Activated T-cell treated with anti-CD3 and anti-CD28 coated beads, Interleukin-2, amount 50 U/mL, for 72 hours (primary cell): Measurements from ENCODE around the gene PRR20C. TPM values are rescaled to one million over a fixed set of nuclear protein-coding genes. Genes with fewer than 3 reads are reported as not detected.
"Not testable (repeated sequence)": the region's sequence is repeated elsewhere in the genome, so short reads cannot be mapped to it uniquely, and the experiment has no call there.

Experiments
- ATAC-seq, 2 donors: fragments of 150-1000 bp; cut with Tn5 transposase; replicated peaks in 1 of 2; 2 replicates each; pipeline ENCODE4 v1.10.0; 2021; ENCODE audit warnings: moderate library complexity in 2 of 2, mild to moderate bottlenecking in 1 of 2
- DNase-seq, 2 donors: peaks; one replicate each; pipeline ENCODE4 v3.0.0; 2021 to 2022; ENCODE audit warnings: mixed read lengths in 1 of 2
- H3K27ac Mint-ChIP-seq: one replicate; pipeline ENCODE4 v1.8.0; 2022; ENCODE audit warnings: mild to moderate bottlenecking, moderate library complexity, mixed read lengths
- H3K27me3 Mint-ChIP-seq: one replicate; pipeline ENCODE4 v1.8.0; 2022; ENCODE audit warnings: low read depth, mixed read lengths
- H3K36me3 Mint-ChIP-seq, 2 donors: one replicate each; pipeline ENCODE4 v1.8.0; 2022; ENCODE audit warnings: mixed read lengths in 2 of 2, mild to moderate bottlenecking in 1 of 2; ENCODE audit not compliant: insufficient read depth in 2 of 2
- H3K4me1 Mint-ChIP-seq: one replicate; pipeline ENCODE4 v1.8.0; 2022; ENCODE audit warnings: low read depth, mixed read lengths
- H3K4me3 Mint-ChIP-seq, 2 donors: one replicate each; pipeline ENCODE4 v1.8.0; 2022; ENCODE audit warnings: mild to moderate bottlenecking in 2 of 2, mixed read lengths in 2 of 2, moderate library complexity in 2 of 2
- H3K9me3 Mint-ChIP-seq, 2 donors: one replicate each; pipeline ENCODE4 v1.8.0; 2022; ENCODE audit warnings: mixed read lengths in 2 of 2
- total RNA-seq, 2 donors: library from RNA; stranded (reverse); gene quantifications; one replicate each; pipeline ENCODE4 v1.2.3, GENCODE V29; 2022

Gene PRR20C
- total RNA-seq, result not detected

DNA sequence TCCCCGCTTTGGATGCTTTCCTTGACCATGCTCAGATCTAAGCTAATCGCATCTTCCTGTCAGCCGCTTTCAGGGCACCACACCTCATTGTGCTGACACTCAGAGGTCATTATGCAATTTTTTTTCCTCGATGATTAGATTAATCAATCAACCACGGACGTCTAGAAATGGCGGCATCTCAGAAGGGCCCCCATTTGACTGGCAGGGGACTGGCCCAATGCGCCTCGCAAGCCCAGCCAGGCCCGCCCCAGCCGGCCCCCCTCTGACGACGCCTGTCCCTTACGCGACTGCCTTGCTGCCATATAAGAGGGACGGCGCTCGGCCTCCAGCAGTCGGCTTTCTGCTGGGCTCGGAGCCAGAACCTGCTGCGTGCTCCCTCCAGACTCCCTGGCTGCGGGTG, at the start of gene PRR20C:
Gene PRR20C, plus strand, starts transcription at position 301 of the 400 bp plus-strand sequence. CDS start 387 bp downstream, outside the sequence.
- not testable (repeated sequence) for H3K27ac Mint-ChIP-seq, DNase-seq, H3K9me3 Mint-ChIP-seq, H3K4me1 Mint-ChIP-seq, H3K27me3 Mint-ChIP-seq, H3K36me3 Mint-ChIP-seq, ATAC-seq, H3K4me3 Mint-ChIP-seq

DNA sequence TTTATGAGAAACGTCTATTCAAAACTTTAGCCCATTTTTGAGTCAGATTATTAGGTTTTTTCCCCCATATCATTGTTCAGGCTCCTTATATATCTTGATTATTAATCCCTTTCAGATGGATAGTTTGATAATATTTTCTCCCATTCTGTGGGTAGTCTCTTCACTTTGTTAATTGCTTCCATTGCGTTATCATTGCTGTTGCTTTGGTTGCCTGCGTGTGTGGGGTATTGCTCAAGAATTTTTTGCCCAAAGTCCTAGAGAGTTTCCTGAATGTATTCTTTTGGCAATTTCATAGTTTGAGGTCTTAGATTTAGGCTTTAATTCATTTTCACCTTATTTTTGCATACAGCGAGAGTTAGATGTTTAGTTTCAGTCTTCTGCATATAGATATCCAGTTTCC, 38.9 kb upstream of the PRR20C start:
- no peak overlapping the region for H3K27ac Mint-ChIP-seq
- H3K27me3 Mint-ChIP-seq, result no peaks in the 10 kb centered on the region
- H3K9me3 Mint-ChIP-seq, result peaks cover 8 to 15% of the 10 kb centered on the region in 2 donors
- no peak overlapping the region for H3K4me3 Mint-ChIP-seq
- H3K36me3 Mint-ChIP-seq, result peaks cover 0 to 3% of the 10 kb centered on the region in 2 donors
- H3K4me1 Mint-ChIP-seq, result no peaks in the 10 kb centered on the region
- DNase-seq (no peak), ATAC-seq (no peak)

DNA sequence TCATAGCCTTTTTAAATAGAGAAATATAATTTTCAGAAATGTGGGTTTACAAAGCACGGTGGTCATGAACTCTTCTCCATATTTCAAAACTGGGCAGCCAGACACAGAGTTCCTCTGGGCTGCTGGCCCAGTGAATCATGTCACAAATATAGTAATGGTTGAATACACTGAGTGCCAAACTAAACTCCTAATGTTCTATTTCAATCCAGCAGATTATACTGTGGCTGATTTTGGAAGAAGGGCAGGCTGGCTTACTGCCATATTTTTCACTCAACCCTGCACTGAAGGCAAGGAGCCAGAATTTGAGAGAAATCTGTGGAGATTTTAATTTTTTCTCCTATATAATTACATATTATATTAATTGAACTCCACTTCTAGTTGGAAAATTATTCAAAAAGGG, 30.2 kb upstream of the PRR20C start:
- no peak overlapping the region for H3K4me3 Mint-ChIP-seq
- H3K27me3 Mint-ChIP-seq, result no peaks in the 10 kb centered on the region
- DNase-seq, result no peak
- H3K4me1 Mint-ChIP-seq, result no peaks in the 10 kb centered on the region
- H3K9me3 Mint-ChIP-seq, result peaks cover 2 to 5% of the 10 kb centered on the region in 2 donors
- no peak for ATAC-seq
- H3K36me3 Mint-ChIP-seq, result no peaks in the 10 kb centered on the region
- H3K27ac Mint-ChIP-seq, result no peak overlapping the region

DNA sequence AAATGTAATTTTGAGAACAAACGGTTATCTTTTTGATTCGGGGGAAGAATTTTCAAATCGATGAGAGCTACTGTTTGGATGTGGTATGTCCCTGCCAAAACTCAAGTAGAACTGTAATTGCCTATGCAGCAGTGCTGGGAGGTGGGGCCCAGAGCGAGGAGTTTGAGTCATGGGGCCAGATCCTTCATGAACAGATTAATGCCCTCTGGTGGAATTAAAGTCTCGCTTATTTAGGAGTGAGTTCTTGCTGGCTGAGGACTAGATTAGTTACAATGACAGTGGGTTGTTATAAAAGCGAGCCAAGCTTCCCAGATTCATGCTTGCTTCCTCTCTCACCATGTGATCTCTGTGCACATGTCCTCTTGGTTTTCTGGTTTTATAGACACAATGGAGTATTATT, 25.0 kb upstream of the PRR20C start:
- H3K27ac Mint-ChIP-seq, result no peak overlapping the region
- no peak for DNase-seq
- ATAC-seq, result no peak
- no peaks in the 10 kb centered on the region for H3K27me3 Mint-ChIP-seq
- no peaks in the 10 kb centered on the region for H3K4me1 Mint-ChIP-seq
- H3K9me3 Mint-ChIP-seq, result peaks cover 0 to 1% of the 10 kb centered on the region in 2 donors
- no peaks in the 10 kb centered on the region for H3K36me3 Mint-ChIP-seq
- no peak overlapping the region for H3K4me3 Mint-ChIP-seq

DNA sequence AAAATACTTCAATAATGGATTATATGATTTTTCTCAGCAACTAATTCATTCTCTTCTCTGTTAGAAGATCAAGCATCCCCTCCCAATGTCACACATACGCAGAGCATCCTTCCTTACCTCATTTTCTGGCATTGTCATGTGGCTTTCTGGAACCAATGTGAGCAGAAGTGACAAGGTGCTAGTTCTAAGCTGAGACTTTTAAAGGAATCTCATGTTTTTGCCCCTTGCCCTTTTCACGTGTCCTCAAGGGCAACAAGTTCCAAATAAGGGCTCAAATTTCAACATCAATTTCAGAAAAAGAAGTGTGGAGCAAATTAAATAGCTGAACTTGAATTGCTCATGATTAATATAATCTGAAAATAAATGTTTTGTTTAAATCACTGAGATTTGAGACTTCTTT, 17.8 kb upstream of the PRR20C start:
- no peak overlapping the region for H3K4me3 Mint-ChIP-seq
- H3K27ac Mint-ChIP-seq, result no peak overlapping the region
- H3K9me3 Mint-ChIP-seq, result peaks cover 2 to 4% of the 10 kb centered on the region in 2 donors
- ATAC-seq, result no peak
- DNase-seq, result no peak
- no peaks in the 10 kb centered on the region for H3K36me3 Mint-ChIP-seq
- H3K4me1 Mint-ChIP-seq, result no peaks in the 10 kb centered on the region
- no peaks in the 10 kb centered on the region for H3K27me3 Mint-ChIP-seq

DNA sequence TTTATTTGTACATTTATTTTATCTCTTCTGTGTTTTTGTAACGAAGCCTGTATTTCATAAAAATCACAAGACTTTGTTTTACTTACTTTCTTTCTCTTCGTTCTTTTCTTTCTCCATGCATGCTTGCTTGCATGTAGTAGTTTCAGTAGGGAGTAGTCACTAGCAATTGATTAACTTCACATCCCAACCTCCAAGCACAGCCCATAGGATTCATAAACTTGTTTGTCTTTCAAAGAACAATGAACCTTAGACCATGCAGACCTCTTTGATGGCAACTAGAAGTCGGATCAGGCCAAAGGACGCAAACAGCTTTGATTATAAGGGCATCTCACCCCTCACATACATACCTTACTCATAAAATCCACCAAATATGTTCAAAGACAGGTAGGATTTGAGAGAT, 16.3 kb upstream of the PRR20C start:
- H3K27ac Mint-ChIP-seq, result no peak overlapping the region
- H3K27me3 Mint-ChIP-seq, result no peaks in the 10 kb centered on the region
- DNase-seq (no peak), ATAC-seq (no peak)
- H3K4me1 Mint-ChIP-seq, result no peaks in the 10 kb centered on the region
- H3K4me3 Mint-ChIP-seq, result no peak overlapping the region
- peaks cover 2 to 4% of the 10 kb centered on the region in 2 donors for H3K9me3 Mint-ChIP-seq
- no peaks in the 10 kb centered on the region for H3K36me3 Mint-ChIP-seq

DNA sequence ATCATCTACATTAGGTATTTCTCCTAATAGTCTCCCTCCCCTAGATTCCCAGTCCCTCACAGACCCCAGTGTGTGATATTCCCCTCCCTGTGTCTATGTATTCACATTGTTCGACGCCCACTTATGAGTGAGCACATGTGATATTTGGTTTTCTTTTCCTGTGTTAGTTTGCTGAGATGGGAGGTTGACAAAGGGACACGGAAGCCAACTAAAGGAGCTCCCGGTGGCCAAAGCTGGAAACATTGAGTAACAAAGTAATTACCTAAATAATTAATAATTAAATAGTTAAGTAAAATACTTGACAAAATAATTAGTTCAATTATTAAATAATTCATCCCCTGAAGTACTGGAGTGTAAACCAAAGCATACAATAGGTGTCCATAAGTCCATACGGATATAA, 14.9 kb upstream of the PRR20C start:
- no peak overlapping the region for H3K4me3 Mint-ChIP-seq
- H3K36me3 Mint-ChIP-seq, result no peaks in the 10 kb centered on the region
- no peak overlapping the region for H3K27ac Mint-ChIP-seq
- no peaks in the 10 kb centered on the region for H3K4me1 Mint-ChIP-seq
- DNase-seq (no peak), ATAC-seq (no peak)
- H3K27me3 Mint-ChIP-seq, result no peaks in the 10 kb centered on the region
- H3K9me3 Mint-ChIP-seq, result peaks cover 2 to 4% of the 10 kb centered on the region in 2 donors

DNA sequence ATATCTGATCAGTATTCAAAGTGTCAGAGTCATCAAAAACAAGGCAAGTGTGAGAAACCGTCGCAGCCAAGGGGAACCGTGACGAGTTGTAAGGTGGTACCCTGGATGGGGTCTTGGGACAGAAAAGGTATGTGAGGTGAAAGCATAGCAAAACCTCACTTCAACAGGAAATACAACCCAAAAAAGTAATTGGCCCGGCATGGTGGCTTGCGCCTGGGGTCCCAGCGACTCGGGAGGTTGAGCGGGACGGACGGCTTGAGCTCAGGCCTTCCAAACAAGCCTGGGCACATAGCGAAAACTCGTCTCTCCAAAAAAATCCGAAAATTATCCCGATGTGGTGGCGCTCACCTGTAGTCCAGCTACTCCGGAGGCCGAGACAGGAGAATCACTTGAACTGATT, 14.1 kb upstream of the PRR20C start:
- not testable (repeated sequence) for H3K9me3 Mint-ChIP-seq, H3K27ac Mint-ChIP-seq, H3K27me3 Mint-ChIP-seq, H3K36me3 Mint-ChIP-seq, H3K4me1 Mint-ChIP-seq, DNase-seq, H3K4me3 Mint-ChIP-seq, ATAC-seq

DNA sequence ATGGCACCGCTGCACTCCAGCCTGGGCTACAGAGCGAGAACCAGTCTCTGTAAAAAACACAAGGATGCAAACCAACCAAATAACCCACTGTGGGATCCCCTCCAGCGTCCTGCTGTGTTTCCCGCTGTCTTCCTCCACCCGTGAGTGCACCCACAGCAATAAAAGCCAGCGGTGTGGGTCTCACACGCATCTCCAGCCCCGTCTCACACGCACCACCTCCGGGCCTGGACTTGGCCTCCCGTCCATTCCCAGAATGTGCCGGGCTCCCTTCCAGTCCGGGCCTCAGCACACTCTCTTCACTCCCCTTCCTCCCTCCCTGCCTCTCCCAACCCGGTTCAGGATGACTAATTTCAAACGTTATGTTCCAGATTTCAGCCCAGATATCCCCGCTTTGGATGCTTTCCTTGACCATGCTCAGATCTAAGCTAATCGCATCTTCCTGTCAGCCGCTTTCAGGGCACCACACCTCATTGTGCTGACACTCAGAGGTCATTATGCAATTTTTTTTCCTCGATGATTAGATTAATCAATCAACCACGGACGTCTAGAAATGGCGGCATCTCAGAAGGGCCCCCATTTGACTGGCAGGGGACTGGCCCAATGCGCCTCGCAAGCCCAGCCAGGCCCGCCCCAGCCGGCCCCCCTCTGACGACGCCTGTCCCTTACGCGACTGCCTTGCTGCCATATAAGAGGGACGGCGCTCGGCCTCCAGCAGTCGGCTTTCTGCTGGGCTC, 13.5 kb upstream of the PRR20C start, which contains the start of gene PRR20A:
Gene PRR20A, plus strand, starts transcription at position 684 of the 734 bp plus-strand sequence. CDS start 387 bp downstream, outside the sequence.
- H3K27me3 Mint-ChIP-seq, H3K27ac Mint-ChIP-seq, ATAC-seq, H3K4me1 Mint-ChIP-seq, H3K4me3 Mint-ChIP-seq, H3K9me3 Mint-ChIP-seq, H3K36me3 Mint-ChIP-seq, DNase-seq: not testable (repeated sequence)

DNA sequence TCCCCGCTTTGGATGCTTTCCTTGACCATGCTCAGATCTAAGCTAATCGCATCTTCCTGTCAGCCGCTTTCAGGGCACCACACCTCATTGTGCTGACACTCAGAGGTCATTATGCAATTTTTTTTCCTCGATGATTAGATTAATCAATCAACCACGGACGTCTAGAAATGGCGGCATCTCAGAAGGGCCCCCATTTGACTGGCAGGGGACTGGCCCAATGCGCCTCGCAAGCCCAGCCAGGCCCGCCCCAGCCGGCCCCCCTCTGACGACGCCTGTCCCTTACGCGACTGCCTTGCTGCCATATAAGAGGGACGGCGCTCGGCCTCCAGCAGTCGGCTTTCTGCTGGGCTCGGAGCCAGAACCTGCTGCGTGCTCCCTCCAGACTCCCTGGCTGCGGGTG, 6.7 kb upstream of the PRR20C start, which contains the start of gene PRR20B:
Gene PRR20B, plus strand, starts transcription at position 301 of the 400 bp plus-strand sequence. CDS start 387 bp downstream, outside the sequence.
- not testable (repeated sequence) for ATAC-seq, H3K4me1 Mint-ChIP-seq, H3K36me3 Mint-ChIP-seq, H3K4me3 Mint-ChIP-seq, H3K27me3 Mint-ChIP-seq, H3K27ac Mint-ChIP-seq, DNase-seq, H3K9me3 Mint-ChIP-seq

DNA sequence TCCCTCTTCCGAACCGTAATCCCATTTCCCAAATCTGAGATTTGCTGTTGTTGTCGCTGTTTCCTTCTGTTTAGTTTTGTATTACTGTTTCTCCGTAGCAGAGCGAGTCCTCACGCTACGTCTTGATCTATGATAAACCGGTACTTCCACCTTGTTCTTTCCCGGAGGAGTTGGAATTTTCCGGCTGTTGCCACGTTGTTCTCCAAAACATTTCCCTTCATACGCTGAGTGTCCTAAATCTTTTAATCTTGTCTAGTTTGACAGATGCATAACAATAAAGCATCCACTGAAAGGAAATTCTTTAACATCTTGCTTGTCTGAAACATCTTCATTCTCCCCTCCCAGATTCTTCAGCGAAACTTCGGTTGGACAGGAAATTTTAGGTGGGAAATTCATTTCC, 5.8 kb upstream of the PRR20C start:
- not testable (repeated sequence) for H3K36me3 Mint-ChIP-seq, ATAC-seq, H3K4me3 Mint-ChIP-seq, DNase-seq, H3K27me3 Mint-ChIP-seq, H3K27ac Mint-ChIP-seq, H3K9me3 Mint-ChIP-seq, H3K4me1 Mint-ChIP-seq

DNA sequence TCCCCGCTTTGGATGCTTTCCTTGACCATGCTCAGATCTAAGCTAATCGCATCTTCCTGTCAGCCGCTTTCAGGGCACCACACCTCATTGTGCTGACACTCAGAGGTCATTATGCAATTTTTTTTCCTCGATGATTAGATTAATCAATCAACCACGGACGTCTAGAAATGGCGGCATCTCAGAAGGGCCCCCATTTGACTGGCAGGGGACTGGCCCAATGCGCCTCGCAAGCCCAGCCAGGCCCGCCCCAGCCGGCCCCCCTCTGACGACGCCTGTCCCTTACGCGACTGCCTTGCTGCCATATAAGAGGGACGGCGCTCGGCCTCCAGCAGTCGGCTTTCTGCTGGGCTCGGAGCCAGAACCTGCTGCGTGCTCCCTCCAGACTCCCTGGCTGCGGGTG, 6.5 kb downstream of the PRR20C start, which contains the start of gene PRR20D:
Gene PRR20D, plus strand, starts transcription at position 301 of the 400 bp plus-strand sequence. CDS start 387 bp downstream, outside the sequence.
- H3K27ac Mint-ChIP-seq, DNase-seq, H3K4me3 Mint-ChIP-seq, H3K9me3 Mint-ChIP-seq, H3K27me3 Mint-ChIP-seq, H3K36me3 Mint-ChIP-seq, ATAC-seq, H3K4me1 Mint-ChIP-seq: not testable (repeated sequence)

DNA sequence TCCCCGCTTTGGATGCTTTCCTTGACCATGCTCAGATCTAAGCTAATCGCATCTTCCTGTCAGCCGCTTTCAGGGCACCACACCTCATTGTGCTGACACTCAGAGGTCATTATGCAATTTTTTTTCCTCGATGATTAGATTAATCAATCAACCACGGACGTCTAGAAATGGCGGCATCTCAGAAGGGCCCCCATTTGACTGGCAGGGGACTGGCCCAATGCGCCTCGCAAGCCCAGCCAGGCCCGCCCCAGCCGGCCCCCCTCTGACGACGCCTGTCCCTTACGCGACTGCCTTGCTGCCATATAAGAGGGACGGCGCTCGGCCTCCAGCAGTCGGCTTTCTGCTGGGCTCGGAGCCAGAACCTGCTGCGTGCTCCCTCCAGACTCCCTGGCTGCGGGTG, 13.0 kb downstream of the PRR20C start, which contains the start of gene PRR20E:
Gene PRR20E, plus strand, starts transcription at position 301 of the 400 bp plus-strand sequence. CDS start 387 bp downstream, outside the sequence.
- not testable (repeated sequence) for H3K4me1 Mint-ChIP-seq, H3K27ac Mint-ChIP-seq, H3K27me3 Mint-ChIP-seq, ATAC-seq, H3K9me3 Mint-ChIP-seq, H3K4me3 Mint-ChIP-seq, H3K36me3 Mint-ChIP-seq, DNase-seq

DNA sequence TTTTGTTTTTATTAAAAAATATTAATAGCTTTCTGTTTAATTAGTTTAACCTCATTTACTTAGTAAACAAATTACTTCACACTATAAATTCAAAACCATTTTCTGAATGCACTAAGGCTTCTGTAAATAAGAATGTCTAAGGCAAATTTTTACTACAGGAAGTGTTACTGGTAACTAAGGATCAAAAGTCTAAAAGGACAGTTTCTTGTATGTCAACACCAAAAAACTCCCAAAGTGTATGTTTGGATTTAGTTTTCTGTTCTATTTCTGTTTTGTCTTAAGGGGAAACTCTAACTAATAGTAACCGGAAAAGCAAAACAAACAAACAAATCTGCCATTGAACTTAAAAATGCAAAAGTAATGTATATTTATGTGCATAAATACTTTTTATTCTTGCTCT, 37.8 kb downstream of the PRR20C start:
- no peak for ATAC-seq
- H3K27me3 Mint-ChIP-seq, result no peaks in the 10 kb centered on the region
- H3K4me3 Mint-ChIP-seq, result no peak overlapping the region
- no peaks in the 10 kb centered on the region for H3K36me3 Mint-ChIP-seq
- DNase-seq, result no peak
- H3K9me3 Mint-ChIP-seq, result no peaks in the 10 kb centered on the region
- H3K4me1 Mint-ChIP-seq, result no peaks in the 10 kb centered on the region
- no peak overlapping the region for H3K27ac Mint-ChIP-seq
